Activated CD4-positive, alpha-beta T cell treated with anti-CD3 and anti-CD28 coated beads for 24 hours (primary cell): ENCODE data around the gene LANCL3.

Source experiments
- DNase-seq, 2 donors: peaks; one replicate each; pipeline ENCODE4 v3.0.0-alpha.2; 2020; ENCODE audit warnings: low read depth in 2 of 2

LANCL3 gene

DNA sequence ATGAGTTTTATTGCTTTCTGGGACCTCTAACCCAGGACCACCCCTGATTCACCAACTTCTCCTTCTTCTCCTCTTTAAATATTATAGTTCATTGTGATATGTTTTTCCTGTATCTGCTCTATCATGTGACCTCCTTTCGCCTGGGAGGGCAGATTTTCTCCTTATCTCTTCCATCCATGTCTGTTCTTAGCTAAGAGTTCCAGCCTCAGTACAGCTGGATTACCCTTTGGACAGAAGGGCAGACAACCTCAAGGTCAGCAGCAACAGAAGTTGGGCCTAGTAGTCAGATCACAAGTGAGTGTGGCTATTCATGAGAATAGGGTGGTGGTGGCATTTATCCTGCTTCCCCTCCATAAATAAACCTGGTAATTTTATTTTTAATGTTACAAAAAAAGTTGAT is 108.4 kb downstream of the LANCL3 start:
- no peak for DNase-seq

DNA sequence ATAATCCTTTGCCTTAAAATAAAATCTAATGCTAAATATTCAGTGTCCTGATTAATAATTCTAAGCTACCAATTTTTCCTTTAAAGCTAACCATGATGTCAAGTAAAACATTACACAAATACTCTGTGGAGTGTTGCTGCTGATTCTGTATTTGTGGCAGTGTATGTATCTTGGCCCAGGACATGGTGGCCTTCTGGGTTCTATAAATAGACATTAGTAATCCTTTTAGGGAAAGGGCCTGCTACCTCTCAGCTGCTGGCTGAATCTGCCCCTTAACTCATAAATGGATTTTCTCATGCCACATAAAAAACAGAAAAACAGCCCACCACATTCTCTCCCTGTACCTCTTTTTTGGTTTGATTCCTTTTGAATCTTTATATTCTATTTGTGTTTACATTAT is 113.0 kb downstream of the LANCL3 start:
- DNase-seq: no peak

DNA sequence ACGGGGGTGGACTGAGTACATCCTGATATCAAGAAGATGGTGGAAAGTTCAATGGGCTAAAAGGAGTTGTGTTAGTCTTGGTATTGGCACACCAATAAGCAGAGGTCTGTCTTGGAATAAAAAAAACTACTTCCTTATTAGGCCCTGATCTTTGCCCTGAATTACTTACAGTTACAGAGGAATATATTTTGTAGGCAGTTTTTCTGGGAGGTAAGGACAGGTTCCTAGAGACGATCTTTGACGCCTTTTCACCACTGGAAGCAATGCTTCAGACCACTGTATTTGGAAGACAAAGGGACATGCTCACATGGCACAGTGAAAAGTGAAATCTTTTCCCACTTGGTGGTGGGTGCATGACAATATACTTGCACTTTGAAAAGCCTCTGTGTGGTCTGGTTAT is 113.5 kb downstream of the LANCL3 start:
- DNase-seq: no peak

DNA sequence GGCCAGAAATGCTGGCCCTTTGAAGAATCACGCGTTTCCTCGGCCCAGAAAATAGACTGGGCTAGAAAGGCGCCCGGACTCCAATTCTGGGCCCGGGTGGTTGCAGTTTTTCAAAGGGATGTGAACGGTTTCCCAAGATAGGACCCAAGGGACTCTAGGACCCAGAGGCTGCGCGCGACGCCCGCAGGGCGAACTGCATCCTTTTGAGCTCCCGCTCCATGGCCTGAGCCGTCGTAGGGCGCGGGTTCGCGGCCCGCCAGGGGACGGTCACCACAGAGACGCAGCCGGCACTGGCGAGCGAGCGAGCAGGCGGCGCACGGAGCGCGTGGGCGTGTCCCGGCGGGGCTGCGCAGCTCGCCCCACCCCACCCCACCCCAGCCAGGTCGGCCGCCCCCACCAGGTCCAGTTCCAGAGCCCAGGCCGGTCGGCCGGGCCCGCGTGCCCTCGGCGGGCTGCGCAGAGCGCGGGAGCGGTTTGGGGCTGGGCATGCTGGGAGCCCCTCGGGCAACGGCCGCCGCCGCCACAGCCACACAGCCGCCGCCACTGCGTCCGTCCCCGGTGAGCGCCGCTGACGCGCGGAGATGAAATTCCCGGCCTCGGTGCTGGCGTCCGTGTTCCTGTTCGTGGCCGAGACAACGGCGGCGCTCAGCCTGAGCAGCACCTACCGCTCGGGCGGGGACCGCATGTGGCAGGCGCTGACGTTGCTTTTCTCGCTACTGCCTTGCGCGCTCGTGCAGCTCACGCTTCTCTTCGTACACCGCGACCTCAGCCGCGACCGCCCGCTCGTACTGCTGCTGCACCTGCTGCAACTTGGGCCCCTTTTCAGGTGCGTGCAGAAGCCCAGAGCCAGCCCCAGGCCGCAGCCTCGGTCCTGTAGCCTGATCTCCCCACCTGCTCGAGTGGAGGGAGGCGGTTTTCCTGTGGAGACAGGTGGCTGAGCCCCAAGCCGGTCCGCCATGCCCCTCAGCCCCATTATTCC is 114.2 kb downstream of the LANCL3 start, which contains the start of gene XK:
TSS of gene XK (plus strand) at position 411 of the 979 bp plus-strand sequence. CDS start at position 582, 171 bp downstream.
- DNase-seq: peak; percentile 4 to 15

DNA sequence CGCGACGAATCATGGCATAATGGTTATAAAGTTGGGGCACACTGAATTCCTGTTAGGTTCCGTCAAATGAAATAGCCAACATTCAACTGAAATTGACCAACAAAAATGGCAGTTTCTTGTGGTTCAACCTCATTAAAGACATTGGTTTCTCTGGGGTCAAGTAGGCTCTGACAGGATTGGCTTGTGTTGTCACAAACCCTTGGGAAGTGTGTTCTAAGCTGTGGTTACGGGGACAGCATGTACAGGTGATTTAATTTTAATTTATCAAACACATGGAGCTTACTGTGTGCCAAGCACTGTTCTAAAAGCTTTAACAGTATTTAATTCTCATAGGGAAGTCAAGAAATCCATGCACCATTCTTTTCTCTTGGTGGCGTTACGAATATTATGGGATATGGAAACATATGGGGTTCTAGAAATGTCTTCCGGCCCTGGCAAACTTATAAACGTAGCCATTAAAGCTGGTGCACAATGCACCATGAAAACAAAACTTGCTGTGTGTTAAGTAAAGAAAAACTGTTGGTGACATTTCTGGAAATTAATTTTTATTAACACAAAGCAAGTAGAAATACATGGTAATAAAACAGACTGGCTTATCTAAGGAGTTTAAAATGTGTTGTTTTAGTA is 115.0 kb downstream of the LANCL3 start:
- no peak for DNase-seq

DNA sequence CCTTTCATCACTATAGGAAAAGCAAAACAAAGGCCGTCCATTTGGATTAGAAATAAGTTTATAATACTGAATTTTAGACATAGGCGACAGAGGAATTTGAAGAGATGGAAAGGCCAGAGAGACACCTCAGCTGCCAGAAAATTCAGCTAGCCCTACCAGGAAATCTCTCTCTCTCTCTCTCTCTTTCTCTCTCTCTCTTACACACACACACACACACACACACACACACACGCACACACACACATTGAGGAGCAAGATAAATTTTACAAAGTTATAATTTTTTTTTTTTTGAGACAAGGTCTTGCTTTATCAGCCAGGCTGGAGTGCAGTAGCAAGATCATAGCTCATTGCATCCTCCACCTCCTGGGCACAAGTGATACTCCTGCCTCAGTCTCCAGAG is 115.5 kb downstream of the LANCL3 start:
- no peak for DNase-seq

DNA sequence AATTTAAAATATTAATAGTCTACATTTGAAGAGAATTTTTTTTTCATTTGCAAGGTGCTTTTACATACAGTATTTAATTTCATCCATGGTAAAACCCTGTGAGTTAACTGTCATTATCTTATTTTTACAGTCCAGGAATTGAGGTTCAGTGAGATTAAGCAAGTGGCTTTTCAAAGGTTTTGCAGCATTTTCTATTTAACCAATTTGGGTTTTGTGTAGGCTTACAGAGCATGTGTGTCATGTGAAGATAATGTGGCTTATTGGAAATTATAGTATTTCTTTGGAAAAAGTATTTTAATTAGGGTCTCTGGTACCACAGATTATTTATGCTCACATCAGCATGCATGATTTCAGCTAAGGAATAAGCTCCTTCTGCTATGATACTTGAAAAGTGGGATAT is 118.7 kb downstream of the LANCL3 start:
- DNase-seq: no peak

DNA sequence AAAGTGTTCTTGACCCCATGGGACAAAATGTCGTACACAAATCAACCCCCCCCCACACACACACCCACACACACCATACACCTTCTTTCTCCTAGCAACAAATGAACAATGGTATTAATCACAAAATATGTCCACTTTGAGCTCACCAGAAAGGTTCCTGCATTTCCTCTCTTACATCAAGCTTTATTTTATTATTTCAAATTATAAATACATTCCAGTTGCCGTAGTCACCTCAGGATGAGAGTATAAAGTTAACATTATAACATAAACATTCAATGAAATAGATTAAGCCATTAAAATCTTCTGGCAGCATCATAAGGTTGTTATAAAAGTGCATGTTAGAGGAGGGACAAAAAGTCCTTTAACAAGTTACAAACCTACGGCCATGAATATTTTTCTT is 121.5 kb downstream of the LANCL3 start:
- DNase-seq: no peak

DNA sequence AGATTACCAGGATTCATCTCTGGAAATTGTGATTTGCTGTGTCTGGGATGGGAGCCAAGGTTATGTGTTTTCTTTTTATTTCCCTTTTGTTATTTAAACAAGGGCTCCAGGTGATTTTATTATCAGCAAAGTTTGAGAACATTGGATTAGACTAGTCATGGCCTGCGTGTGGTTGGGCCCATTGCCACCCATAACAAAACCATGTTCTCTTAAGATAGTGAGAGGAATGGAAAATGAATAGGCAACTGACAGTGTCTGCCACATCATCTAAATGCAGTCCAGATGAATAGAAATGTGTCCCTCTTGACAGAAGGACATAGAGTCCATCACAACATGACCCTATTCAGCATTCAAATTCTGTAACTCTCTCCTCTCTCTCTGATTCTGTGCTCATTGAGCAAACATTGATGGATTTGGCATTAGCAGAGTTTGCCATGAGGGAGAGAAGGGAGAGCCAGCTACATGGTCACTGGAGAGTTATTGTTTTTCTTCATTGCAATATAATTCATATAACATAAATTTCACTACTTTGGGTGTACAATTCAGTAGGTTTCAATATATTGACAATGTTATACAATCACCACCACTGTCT is 125.8 kb downstream of the LANCL3 start:
- no peak for DNase-seq

DNA sequence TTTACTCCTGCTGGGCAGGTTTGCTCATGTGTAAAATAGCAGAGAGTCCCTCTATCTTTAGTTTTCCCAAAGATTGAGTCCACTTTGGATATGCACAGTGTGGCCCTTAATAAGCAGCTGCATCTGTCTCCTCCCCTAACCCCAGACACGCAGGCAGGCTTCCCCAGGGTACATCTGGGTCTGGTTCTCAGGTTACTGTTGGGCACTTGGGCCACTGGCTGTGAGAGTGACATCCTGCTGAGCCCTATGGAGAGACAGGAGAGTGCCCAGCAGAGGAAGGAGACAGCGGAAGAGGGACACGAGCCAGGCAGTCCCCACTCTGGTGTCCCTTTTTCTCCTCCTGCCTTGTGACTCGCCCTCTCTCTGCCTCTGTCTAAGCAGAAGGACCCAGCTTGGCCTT is 130.1 kb downstream of the LANCL3 start:
- no peak for DNase-seq

DNA sequence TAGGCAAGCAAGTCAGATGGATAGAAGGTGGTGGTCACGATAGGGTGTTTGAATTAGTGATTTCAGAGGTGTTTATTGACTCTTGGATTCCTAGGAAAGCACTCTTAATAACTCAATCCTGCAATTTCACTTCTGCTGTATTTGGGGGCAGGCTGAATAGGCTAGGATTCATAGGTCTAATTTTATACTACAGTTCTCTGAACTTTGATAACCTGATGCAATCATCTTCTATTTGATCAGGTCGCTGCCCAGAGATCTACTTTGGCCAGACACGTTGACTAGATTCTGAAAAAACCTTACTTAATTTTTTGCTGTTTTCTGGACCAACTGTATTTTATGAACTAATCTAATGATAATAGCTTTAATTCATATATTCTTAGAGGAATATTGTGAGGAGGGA is 140.5 kb downstream of the LANCL3 start:
- no peak for DNase-seq

DNA sequence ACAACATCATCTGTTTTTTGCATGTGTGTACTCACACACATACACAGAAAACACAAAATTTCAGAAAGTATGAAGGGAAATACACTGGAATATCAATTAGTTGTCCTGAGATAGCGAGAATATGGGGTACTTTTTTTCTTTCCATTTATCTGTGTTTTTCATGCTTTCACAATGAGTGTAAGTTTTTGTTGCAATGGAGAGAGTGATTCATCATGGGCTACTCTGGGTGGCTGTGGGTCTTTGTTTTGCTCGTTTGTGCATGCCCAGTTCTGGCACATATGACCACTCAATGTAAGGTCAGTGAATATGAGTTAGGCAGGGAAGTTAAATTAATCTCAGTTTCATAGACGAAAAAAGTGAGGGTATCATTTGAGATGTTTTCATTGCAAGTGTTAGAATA is 141.0 kb downstream of the LANCL3 start:
- DNase-seq: no peak

DNA sequence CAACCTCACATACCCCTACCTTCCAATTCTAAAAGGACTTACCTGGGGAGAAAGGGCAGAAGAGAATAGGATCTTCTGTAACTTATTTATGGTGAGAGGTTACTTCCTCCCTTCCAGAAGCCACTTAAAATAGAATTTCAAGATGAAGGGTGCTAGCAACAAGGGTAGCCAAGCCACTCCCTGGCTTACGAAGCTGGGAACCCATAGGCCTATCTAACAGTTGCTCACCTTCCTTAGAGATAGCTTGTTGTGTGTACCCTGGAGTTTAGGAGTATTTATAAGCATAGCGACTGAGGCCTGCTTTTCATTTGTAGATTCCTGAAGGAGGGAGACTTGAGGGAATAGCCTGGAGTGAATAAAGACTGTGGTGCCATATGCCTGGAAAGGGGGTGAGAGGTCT is 143.0 kb downstream of the LANCL3 start:
- no peak for DNase-seq

DNA sequence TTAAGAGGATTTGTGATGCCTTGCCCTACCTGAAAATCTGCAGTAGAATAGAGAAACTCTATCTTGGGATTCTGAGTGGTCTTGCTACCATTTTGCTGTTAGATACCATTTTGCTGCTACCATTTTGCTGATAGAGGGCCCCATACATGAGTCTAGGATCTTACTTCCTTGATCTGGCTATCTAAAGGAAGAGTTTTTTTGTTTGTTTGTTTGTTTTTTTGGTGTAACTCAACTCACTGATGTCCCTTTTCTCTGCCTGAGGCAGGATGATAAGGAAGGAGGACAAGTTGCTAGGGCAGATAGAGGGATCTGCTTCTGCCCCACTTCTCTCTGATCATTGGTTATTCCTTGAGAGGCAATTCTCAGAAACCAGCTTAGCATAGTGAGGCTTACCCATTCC is 145.1 kb downstream of the LANCL3 start:
- DNase-seq: no peak

DNA sequence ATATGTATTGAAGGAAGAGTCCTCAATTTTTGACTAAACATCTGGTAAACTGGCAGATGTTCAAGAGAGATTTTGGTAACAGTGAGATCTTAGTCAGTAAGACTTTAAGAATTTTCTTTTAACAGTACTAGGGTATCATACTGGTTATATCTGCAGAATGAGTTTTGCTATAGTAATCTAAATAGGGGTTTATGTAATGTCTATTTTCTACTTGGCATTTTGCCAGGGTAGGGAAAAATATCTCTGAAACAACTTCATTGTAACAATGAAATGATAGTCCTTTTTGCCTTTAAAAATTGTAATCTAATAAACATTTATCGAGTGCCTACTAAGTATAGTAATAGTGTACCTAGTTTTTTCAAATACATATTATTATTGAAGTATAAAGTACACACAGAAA is 146.2 kb downstream of the LANCL3 start:
- no peak for DNase-seq

DNA sequence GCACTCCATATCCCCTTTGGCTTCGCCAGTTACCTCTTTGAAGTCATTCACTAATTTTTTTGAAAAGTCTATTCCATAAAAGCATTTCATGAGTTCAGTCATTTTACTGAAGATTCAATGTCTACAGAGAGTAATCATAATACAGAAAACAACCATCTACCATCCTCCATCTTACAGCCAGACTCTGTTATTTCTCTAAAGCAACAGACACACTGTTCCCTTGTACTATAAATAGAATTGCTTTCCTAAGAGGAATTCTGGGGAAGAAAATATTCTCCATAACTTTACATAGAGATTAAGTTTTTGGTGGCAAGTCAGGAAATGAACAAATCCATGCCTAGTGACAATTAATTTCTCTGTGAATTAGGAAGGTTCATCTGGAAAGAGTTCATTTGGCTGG is 151.1 kb downstream of the LANCL3 start:
- no peak for DNase-seq

DNA sequence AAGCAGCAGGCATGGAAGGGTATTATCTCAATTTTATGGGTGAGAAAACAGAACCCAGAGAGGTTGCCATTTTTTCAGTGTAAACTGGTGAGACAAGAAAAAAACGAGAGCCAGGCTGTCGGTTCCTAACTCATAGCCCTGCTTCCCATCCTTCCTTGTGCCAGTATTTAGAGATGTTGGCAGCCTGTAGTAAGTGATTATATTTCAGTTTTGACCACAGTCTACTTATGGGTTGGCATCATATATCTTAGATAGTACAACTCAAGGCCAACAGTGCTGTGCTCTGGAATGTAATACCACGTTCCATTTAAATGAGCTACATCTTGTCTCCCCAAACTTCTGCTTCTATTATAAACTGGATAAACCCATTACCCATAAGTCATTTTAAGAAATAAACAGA is 154.9 kb downstream of the LANCL3 start:
- DNase-seq: no peak
